NT2/D1 (cell line): ENCODE measurements around the gene ARID3B.
"Not testable (repeated sequence)": the region's sequence is repeated elsewhere in the genome, so short reads cannot be mapped to it uniquely, and the experiment has no call there.

Experiments used
- DNase-seq: peaks from one replicate; pipeline ENCODE4 v3.0.0-alpha.2; 2011; ENCODE audit warnings: low read depth, low spot score
- H3K27me3 ChIP-seq: 2 replicates; pipeline ENCODE4 v1.6.0; 2011; ENCODE audit warnings: mild to moderate bottlenecking; ENCODE audit not compliant: insufficient read length, insufficient read depth
- H3K36me3 ChIP-seq: 2 replicates; pipeline ENCODE4 v1.6.1; 2011; ENCODE audit warnings: mild to moderate bottlenecking, low read length, mixed read lengths; ENCODE audit not compliant: insufficient read depth, insufficient read length
- H3K4me1 ChIP-seq: 2 replicates; pipeline ENCODE4 v1.5.1; 2011; ENCODE audit not compliant: insufficient read depth, insufficient read length
- H3K4me3 ChIP-seq: 2 replicates; pipeline ENCODE4 v1.5.1; 2011; ENCODE audit warnings: low read depth; ENCODE audit not compliant: insufficient read length
- H3K9ac ChIP-seq: 2 replicates; pipeline ENCODE4 v1.6.0; 2011; ENCODE audit warnings: low read depth; ENCODE audit not compliant: insufficient read length
- H3K9me3 ChIP-seq: 2 replicates; pipeline ENCODE4 v1.5.1; 2011; ENCODE audit warnings: mild to moderate bottlenecking, low read length; ENCODE audit not compliant: insufficient read depth
- SUZ12 ChIP-seq: IDR thresholded peaks from 2 replicates; pipeline ENCODE4 v1.6.1; 2011; ENCODE audit not compliant: insufficient read length, insufficient read depth; ENCODE audit errors: extremely low read depth
- YY1 ChIP-seq: IDR thresholded peaks from 2 replicates; pipeline ENCODE4 v1.6.1; 2011; ENCODE audit not compliant: insufficient read length, insufficient read depth
- ZNF274 ChIP-seq: IDR thresholded peaks from 2 replicates; pipeline ENCODE4 v1.6.1; 2011; ENCODE audit warnings: mild to moderate bottlenecking, low read depth, low read length

Gene ARID3B

GRCh38 chr15:74584779-74585178, 43.8 kb downstream of the ARID3B start:
- TF ChIP-seq SUZ12, result no peak
- TF ChIP-seq YY1, result no peak
- no peak for TF ChIP-seq ZNF274
- DNase-seq, result no peak
- no peaks in the 10 kb centered on the region for H3K9me3 ChIP-seq
- H3K4me3 ChIP-seq, result no peak overlapping the region
- peaks cover 22% of the 10 kb centered on the region for H3K4me1 ChIP-seq
- no peak overlapping the region for H3K9ac ChIP-seq
- H3K36me3 ChIP-seq, result peaks cover 69% of the 10 kb centered on the region
- H3K27me3 ChIP-seq, result no peaks in the 10 kb centered on the region

- TF ChIP-seq SUZ12, result no peak
- no peak for TF ChIP-seq YY1
- no peak for TF ChIP-seq ZNF274
- Histone ChIP-seq H3K4me3 (no peak overlapping the region), H3K36me3 (peaks cover 69% of the 10 kb centered on the region), H3K9me3 (no peaks in the 10 kb centered on the region), H3K4me1 (peaks cover 22% of the 10 kb centered on the region), H3K27me3 (no peaks in the 10 kb centered on the region), H3K9ac (no peak overlapping the region)
- no peak for DNase-seq
Observed at GRCh38 chr15:74585191-74585590, 44.2 kb downstream of the ARID3B start.

GRCh38 chr15:74585857-74586256, 44.8 kb downstream of the ARID3B start:
- peaks cover 69% of the 10 kb centered on the region for H3K36me3 ChIP-seq
- no peaks in the 10 kb centered on the region for H3K9me3 ChIP-seq

DNA sequence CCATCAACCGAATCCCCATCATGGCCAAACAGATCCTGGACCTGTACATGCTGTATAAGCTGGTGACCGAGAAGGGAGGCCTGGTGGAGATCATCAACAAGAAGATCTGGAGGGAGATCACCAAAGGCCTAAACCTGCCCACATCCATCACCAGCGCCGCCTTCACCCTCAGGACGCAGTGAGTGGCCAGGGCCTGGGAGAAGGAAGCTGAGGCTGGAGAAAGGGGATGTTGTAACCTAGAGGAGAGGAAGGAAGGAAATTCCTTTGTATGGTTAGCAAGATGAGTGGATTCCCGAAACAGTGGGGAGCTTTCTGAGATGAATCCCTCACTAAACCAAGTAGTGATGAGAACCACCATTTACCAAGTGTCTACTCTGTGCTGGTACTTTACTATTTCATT, 48.8 kb downstream of the ARID3B start:
- H3K4me1 ChIP-seq, result peaks cover 17% of the 10 kb centered on the region
- DNase-seq, result no peak
- H3K36me3 ChIP-seq, result peaks cover 84% of the 10 kb centered on the region
- no peak overlapping the region for H3K4me3 ChIP-seq
- H3K27me3 ChIP-seq, result no peaks in the 10 kb centered on the region
- no peak overlapping the region for H3K9ac ChIP-seq
- no peaks in the 10 kb centered on the region for H3K9me3 ChIP-seq
- TF ChIP-seq YY1 (no peak), SUZ12 (no peak), ZNF274 (no peak)

More at GRCh38 chr15:74585857-74586256, 44.8 kb downstream of the ARID3B start:
- Histone ChIP-seq H3K27me3 (no peaks in the 10 kb centered on the region), H3K4me3 (no peak overlapping the region), H3K4me1 (peaks cover 22% of the 10 kb centered on the region), H3K9ac (no peak overlapping the region)
- no peak for DNase-seq
- no peak for TF ChIP-seq SUZ12
- no peak for TF ChIP-seq ZNF274
- no peak for TF ChIP-seq YY1

- TF ChIP-seq ZNF274, result no peak
- Histone ChIP-seq H3K36me3 (peaks cover 79% of the 10 kb centered on the region), H3K9me3 (no peaks in the 10 kb centered on the region), H3K27me3 (no peaks in the 10 kb centered on the region), H3K4me1 (peaks cover 13% of the 10 kb centered on the region), H3K9ac (no peak overlapping the region), H3K4me3 (no peak overlapping the region)
- DNase-seq, result no peak
Observed at GRCh38 chr15:74592222-74592621, 51.2 kb downstream of the ARID3B start.

- no peak for TF ChIP-seq ZNF274
- no peak for TF ChIP-seq SUZ12
- TF ChIP-seq YY1, result no peak
- H3K9me3 ChIP-seq, result no peaks in the 10 kb centered on the region
- H3K4me1 ChIP-seq, result peaks cover 8% of the 10 kb centered on the region
- DNase-seq, result no peak
- no peak overlapping the region for H3K9ac ChIP-seq
- no peak overlapping the region for H3K4me3 ChIP-seq
- H3K27me3 ChIP-seq, result no peaks in the 10 kb centered on the region
- peaks cover 79% of the 10 kb centered on the region for H3K36me3 ChIP-seq
Observed at GRCh38 chr15:74593122-74593521, 52.1 kb downstream of the ARID3B start.

DNA sequence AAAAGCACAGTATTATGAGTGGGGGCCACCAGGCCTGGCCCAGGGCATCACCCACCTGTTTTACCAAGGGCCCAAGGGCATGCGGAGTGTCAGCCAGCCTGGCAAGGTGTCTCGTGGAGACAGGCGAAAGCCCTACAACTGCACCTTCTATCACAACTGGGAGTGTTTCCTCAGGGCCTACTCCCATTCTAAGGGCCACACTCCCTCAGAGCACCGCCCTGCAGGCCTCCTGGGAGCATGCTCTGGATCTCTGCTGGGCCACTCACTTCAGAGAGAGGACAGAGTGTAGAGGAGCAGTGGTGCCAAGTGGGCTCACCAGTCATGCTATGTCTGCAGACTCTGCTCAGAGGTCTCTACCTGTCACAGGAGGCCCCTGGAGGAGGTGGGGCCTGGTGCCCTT, 53.4 kb downstream of the ARID3B start:
- Histone ChIP-seq H3K4me1 (peaks cover 9% of the 10 kb centered on the region), H3K9me3 (no peaks in the 10 kb centered on the region), H3K36me3 (peaks cover 88% of the 10 kb centered on the region), H3K27me3 (no peaks in the 10 kb centered on the region), H3K9ac (no peak overlapping the region), H3K4me3 (no peak overlapping the region)
- no peak for TF ChIP-seq SUZ12
- no peak for TF ChIP-seq YY1
- no peak for TF ChIP-seq ZNF274
- no peak for DNase-seq

DNA sequence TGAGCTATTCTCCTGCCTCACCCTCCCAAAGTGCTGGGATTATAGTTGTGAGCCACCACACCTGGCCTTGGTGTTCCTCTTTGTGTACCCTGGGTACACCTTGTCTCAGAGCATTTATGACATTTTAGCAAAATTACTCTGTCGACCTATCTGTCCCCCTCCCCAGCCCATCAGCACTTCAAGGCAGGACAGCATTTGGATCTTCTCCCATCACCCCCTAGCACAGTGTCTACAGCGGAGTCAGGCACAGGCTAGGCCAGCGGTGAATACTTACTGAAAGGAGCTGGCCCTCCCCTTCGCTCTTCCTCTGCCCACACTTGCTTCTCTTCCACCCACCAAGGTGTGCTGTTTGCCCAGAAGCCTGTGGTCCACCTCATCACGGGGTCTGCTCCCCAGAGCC, 54.3 kb downstream of the ARID3B start:
- H3K9ac ChIP-seq, result no peak overlapping the region
- no peak for TF ChIP-seq YY1
- no peak for TF ChIP-seq SUZ12
- no peak for TF ChIP-seq ZNF274
- no peak overlapping the region for H3K4me3 ChIP-seq
- H3K4me1 ChIP-seq, result peaks cover 9% of the 10 kb centered on the region
- no peaks in the 10 kb centered on the region for H3K9me3 ChIP-seq
- H3K27me3 ChIP-seq, result no peaks in the 10 kb centered on the region
- peaks cover 85% of the 10 kb centered on the region for H3K36me3 ChIP-seq
- DNase-seq, result no peak

DNA sequence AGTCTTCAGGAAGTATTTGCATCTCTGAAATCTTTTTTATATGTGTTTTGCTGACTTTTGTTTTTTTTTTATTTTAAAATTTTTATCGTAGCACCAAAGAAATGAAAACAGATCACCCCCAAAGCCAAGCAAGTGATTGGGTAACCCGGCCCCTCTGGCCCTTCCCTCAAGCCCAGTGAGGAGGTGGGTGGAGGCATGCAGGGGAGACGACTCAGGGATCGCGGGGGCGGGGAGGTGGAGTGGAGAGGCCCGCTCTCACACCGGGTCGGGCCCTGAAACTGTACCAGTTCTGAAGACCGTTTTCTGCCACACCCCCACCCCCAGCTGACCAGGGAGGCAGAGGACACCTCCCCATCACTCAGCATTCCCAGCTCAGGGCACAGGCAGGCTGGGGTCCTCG, 55.7 kb downstream of the ARID3B start:
- H3K36me3 ChIP-seq, result peaks cover 73% of the 10 kb centered on the region
- not testable (repeated sequence) for H3K4me3 ChIP-seq

GRCh38 chr15:74597146-74597705, 56.2 kb downstream of the ARID3B start:
- not testable (repeated sequence) for H3K9ac ChIP-seq, H3K9me3 ChIP-seq, H3K4me3 ChIP-seq, H3K27me3 ChIP-seq, DNase-seq
- H3K4me1 ChIP-seq, result peaks cover 22% of the 10 kb centered on the region
- H3K36me3 ChIP-seq, result peaks cover 68% of the 10 kb centered on the region

More for the DNA sequence above, 55.7 kb downstream of the ARID3B start:
- H3K9ac ChIP-seq, DNase-seq, H3K9me3 ChIP-seq, H3K27me3 ChIP-seq: not testable (repeated sequence)
- peaks cover 19% of the 10 kb centered on the region for H3K4me1 ChIP-seq
